WERI-Rb-1 (cell line): ENCODE data around the gene ROBO1.

Experiments
- DNase-seq: peaks from one replicate; pipeline ENCODE4 v3.0.0-alpha.2; 2020
- H3K27ac ChIP-seq: fragments of 250-450 bp; sonication (Bioruptor Pico); 2 replicates; pipeline ENCODE4 v1.5.1; 2020; ENCODE audit warnings: mild to moderate bottlenecking, moderate library complexity
- H3K27me3 ChIP-seq: fragments of 250-450 bp; sonication (Bioruptor Pico); 2 replicates; pipeline ENCODE4 v1.5.1; 2021; ENCODE audit warnings: mild to moderate bottlenecking, low read depth, moderate library complexity; ENCODE audit not compliant: insufficient read depth, severe bottlenecking
- H3K36me3 ChIP-seq: fragments of 250-450 bp; sonication (Bioruptor Pico); 2 replicates; pipeline ENCODE4 v1.5.1; 2020; ENCODE audit warnings: mild to moderate bottlenecking, moderate library complexity
- H3K4me3 ChIP-seq: 2 replicates; pipeline ENCODE4 v1.5.1; 2011; ENCODE audit warnings: low read depth, mild to moderate bottlenecking, control low read depth, low read length
- H3K9me3 ChIP-seq: fragments of 250-450 bp; sonication (Bioruptor Pico); 2 replicates; pipeline ENCODE4 v1.5.1; 2021; ENCODE audit warnings: mild to moderate bottlenecking, moderate library complexity; ENCODE audit not compliant: severe bottlenecking
- TF ChIP-seq, protein P1 (sequence below): IDR thresholded peaks from 2 replicates; pipeline ENCODE4 v1.5.1; 2011; ENCODE audit warnings: low read depth, mild to moderate bottlenecking, control low read depth, inconsistent platforms, low read length

ROBO1 gene

DNA sequence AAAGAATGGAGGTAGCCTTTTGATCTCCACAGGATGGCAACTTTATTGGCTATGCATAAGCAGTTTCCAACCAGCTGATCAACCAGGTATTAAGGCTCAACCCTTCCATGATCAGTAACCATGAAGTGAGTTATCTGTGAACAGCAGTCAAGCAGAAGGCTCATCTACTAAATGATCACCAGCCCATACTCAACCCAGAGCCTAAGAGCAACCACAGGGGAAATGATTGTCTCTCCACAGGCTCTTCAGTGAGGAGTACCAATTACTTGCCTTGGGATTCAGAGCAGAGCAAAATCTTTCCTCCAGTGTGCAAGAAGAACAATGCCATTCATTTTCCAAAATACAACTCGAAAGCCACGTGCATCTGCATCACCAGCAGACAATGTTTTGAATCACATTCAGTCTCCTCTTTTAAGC lies 754.8 kb downstream of the ROBO1 start:
- H3K27me3 ChIP-seq = no peaks in the 10 kb centered on the region
- DNase-seq = no peak
- H3K9me3 ChIP-seq = no peaks in the 10 kb centered on the region
- TF ChIP-seq, protein P1, sequence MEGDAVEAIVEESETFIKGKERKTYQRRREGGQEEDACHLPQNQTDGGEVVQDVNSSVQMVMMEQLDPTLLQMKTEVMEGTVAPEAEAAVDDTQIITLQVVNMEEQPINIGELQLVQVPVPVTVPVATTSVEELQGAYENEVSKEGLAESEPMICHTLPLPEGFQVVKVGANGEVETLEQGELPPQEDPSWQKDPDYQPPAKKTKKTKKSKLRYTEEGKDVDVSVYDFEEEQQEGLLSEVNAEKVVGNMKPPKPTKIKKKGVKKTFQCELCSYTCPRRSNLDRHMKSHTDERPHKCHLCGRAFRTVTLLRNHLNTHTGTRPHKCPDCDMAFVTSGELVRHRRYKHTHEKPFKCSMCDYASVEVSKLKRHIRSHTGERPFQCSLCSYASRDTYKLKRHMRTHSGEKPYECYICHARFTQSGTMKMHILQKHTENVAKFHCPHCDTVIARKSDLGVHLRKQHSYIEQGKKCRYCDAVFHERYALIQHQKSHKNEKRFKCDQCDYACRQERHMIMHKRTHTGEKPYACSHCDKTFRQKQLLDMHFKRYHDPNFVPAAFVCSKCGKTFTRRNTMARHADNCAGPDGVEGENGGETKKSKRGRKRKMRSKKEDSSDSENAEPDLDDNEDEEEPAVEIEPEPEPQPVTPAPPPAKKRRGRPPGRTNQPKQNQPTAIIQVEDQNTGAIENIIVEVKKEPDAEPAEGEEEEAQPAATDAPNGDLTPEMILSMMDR = no peak
- H3K36me3 ChIP-seq = peaks cover 9% of the 10 kb centered on the region
- H3K27ac ChIP-seq = peak overlapping the region; percentile 56
- H3K4me3 ChIP-seq = peak overlapping the region; percentile 5; the same call in 1 of the 2 replicates

DNA sequence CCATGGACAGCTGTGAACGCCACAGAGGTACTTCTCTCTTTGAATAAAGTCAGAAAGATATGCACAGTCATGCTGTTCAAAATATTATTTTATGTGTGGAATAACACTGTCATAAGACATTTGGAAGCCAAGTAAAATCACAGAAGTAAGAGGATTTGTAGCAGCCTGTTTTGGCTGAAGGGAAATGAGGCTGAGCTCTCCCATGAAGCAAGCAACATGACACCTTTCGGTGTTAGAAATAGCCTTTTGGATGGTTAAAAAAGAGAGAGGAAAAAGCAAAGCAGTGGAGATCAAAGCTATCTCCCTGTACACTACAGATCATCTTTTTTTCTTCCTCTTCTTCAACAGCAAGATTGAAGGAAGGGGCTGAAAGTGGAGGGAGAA lies 755.3 kb downstream of the ROBO1 start:
- DNase-seq = no peak
- peak overlapping the region; percentile 56 for H3K27ac ChIP-seq

DNA sequence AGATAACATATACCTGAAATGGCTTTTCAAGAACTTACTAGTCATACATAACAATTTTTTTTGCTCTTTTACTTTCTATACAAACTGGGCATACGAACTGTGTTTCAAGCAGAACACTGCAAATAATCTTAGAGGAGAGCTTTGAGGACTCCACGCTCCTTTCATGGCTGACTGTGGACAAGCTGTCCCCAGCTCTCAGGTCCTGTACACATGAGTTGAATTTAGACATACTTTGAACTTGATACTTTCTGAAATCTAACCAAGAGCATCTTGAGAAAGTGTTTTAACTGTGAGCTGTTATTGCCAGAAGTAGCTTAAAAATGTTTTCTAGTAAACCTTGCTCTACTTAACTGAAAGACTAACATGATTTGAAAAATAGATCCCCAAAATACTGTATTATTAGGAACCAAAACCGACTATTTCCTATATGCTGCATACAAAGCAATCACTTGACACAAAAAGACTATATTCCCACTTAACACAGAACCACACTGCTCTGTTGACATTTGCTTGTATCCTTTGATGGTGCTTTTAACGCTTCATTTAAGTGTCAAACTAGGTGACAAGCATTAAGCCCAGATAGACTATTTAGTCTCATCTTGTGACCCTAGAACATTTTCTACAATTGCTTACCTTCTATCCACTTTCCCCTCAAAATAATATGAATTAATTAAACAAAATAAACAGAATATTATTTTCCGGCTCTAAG lies 755.8 kb downstream of the ROBO1 start:
- no peak for DNase-seq
- TF ChIP-seq, protein P1 = no peak
- H3K4me3 ChIP-seq = no peak overlapping the region; the same call in 1 of the 2 replicates

More for the DNA sequence above, 755.3 kb downstream of the ROBO1 start:
- TF ChIP-seq, protein P1 = no peak
- Histone ChIP-seq H3K27me3 (no peaks in the 10 kb centered on the region), H3K9me3 (no peaks in the 10 kb centered on the region), H3K4me3 (no peak overlapping the region; the same call in 1 of the 2 replicates), H3K36me3 (peaks cover 9% of the 10 kb centered on the region; the same call in 1 of the 2 replicates)

DNA sequence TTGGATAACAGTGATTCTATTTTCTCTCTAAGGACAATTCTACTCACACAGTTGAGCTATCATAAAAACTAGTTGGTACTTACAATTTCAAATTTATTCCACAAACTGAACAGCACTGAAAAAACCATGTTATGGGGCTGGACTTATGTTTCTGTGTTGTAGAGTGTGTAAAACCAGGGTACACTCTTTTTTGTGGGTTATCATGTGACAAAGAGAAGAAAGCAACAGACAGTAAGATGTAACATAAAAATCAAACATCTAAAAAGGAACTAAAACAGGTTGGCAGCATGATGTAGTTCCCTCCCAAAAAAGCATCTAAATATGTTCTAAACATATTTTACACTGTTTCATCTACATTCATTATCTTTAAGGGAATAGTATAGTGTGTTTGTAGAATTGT lies 757.9 kb downstream of the ROBO1 start:
- H3K4me3 ChIP-seq = no peak overlapping the region
- no peaks in the 10 kb centered on the region for H3K27me3 ChIP-seq
- TF ChIP-seq, protein P1 = no peak
- no peak for DNase-seq
- H3K9me3 ChIP-seq = no peaks in the 10 kb centered on the region
- H3K27ac ChIP-seq = no peak overlapping the region
- H3K36me3 ChIP-seq = peaks cover 9% of the 10 kb centered on the region; the same call in 1 of the 2 replicates

More for the DNA sequence above, 755.8 kb downstream of the ROBO1 start:
- no peaks in the 10 kb centered on the region for H3K27me3 ChIP-seq
- peak overlapping the region; percentile 56 for H3K27ac ChIP-seq
- no peaks in the 10 kb centered on the region for H3K9me3 ChIP-seq
- H3K36me3 ChIP-seq = peaks cover 9% of the 10 kb centered on the region; the same call in 1 of the 2 replicates

DNA sequence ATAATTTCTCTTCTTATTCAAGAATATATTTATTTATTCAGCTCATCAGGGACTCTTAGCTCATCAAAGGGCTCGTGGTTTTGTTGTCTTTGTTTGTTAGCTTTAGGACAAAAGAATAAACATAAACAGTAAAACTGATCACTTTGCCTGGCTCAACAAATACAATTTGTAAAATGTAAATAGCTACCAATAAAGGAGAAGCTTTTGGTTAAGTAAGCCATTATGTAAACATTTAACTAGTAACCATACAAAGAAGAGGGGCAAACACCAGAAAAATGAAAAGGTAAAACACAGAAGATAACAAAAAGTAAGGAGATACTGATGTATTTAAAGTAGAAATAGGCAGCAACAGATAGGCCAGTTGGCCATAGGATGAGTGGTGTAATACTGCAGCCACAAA lies 761.7 kb downstream of the ROBO1 start:
- no peak overlapping the region for H3K27ac ChIP-seq
- no peak for DNase-seq
- peaks cover 9% of the 10 kb centered on the region; the same call in 1 of the 2 replicates for H3K36me3 ChIP-seq
- H3K27me3 ChIP-seq = no peaks in the 10 kb centered on the region
- no peaks in the 10 kb centered on the region for H3K9me3 ChIP-seq
- TF ChIP-seq, protein P1 = no peak
- H3K4me3 ChIP-seq = no peak overlapping the region
